ES-I3 (cell line): ENCODE data around the gene IMPDH1.
A peak's percentile ranks its signal among the peaks of the same experiment; 100 is the strongest.

Experiments used
- H3K36me3 ChIP-seq: 2 replicates; pipeline ENCODE4 v1.6.1; 2013; ENCODE audit warnings: mild to moderate bottlenecking, low read length, control low read depth, moderate library complexity; ENCODE audit not compliant: insufficient read depth
- H3K4me1 ChIP-seq: 2 replicates; pipeline ENCODE4 v1.6.1; 2013; ENCODE audit warnings: mild to moderate bottlenecking, control low read depth, low read length; ENCODE audit not compliant: insufficient read depth
- H3K9ac ChIP-seq: 2 replicates; pipeline ENCODE4 v1.6.1; 2013; ENCODE audit warnings: low read depth, mild to moderate bottlenecking, low read length, moderate library complexity
- H3K9me3 ChIP-seq: 2 replicates; pipeline ENCODE4 v1.6.1; 2013; ENCODE audit warnings: mild to moderate bottlenecking, low read length, moderate library complexity; ENCODE audit not compliant: control insufficient read depth, insufficient read depth

The IMPDH1 gene

DNA sequence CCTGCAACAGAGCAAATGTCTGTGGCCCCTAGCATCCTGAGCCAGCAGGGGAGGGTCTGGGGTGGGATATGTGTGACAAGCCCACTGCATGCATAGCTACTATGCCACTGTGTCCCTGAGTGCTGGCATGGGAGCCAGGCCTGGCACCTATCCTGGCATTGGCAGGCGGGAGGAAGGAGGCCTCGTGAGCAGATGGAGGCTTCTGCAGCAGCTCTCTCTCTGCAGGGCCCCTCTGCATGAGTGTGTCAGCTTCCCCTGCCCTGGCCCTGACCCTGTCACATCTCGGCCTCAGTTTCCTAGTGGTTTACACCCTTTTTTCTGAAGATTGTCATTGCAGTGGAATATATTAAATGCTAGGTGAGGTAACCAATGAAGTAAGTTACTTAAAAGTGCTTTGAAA, 13.1 kb upstream of the IMPDH1 start:
- no peak overlapping the region for H3K9ac ChIP-seq

DNA sequence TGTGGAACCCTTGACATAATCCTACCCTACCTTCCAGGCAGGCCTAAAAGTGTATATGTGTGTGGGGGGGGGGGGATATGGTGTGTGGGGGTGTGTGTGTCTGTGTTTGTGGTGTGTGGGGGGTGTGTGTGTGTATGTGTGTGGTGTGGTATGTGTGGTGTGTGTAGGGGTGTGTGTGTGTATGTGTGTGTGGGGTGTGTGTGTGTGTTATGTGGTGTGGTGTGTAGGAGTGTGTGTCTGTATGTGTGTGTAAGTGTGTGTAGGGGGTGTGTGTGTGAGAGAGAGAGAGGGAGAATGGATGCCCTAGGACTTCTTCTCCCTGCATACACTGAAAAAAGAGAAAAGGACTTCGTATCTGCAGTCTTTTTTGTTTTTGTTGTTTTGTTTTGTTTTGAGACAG, 12.3 kb upstream of the IMPDH1 start:
- no peaks in the 10 kb centered on the region for H3K36me3 ChIP-seq
- no peak overlapping the region for H3K9ac ChIP-seq
- H3K9me3 ChIP-seq = no peaks in the 10 kb centered on the region
- H3K4me1 ChIP-seq = no peaks in the 10 kb centered on the region

More for the DNA sequence above, 13.1 kb upstream of the IMPDH1 start:
- H3K36me3 ChIP-seq = no peaks in the 10 kb centered on the region
- no peaks in the 10 kb centered on the region for H3K4me1 ChIP-seq
- no peaks in the 10 kb centered on the region for H3K9me3 ChIP-seq

DNA sequence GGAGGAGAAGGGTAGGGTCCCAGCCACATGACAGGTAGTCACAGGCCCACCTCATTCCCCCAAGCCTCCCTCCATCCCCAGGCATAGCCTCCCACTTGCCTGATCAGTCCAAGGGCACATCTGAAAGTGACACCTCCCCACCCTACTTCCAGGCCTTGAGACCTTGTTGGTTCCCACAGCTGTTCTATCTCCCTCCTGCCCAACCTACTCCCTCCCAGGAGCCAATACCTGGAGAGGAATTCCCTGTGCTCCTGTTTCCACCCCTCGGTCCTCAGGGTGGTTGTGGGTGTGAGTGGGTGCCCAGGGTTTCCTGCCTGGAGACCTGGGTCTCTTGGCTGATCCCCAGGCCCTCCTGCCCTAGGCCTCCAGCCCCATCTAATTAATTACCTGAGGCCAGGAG, 11.6 kb upstream of the IMPDH1 start:
- H3K9ac ChIP-seq = no peak overlapping the region
- no peaks in the 10 kb centered on the region for H3K4me1 ChIP-seq
- H3K9me3 ChIP-seq = no peaks in the 10 kb centered on the region
- H3K36me3 ChIP-seq = no peaks in the 10 kb centered on the region

DNA sequence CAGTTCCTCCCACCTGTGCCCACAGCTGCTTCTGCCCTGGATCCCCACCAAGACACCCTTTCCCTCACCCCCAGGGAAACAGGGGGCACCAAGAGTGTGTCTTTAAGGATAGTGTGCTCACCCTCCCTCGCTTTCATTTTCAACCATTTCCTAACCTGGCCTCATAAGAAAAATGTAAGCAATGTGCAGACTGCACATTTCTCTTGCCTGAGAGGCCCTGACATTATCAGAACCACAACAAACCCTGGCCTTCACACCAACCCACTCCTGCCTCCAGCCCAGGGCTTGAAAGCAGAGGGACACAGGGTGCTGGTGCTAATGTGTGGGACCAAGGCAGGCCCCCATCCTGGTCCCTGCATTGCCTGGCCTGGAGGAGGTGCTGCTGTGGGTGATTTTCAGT, 11.0 kb upstream of the IMPDH1 start:
- H3K4me1 ChIP-seq = no peaks in the 10 kb centered on the region
- no peaks in the 10 kb centered on the region for H3K9me3 ChIP-seq
- no peaks in the 10 kb centered on the region for H3K36me3 ChIP-seq
- H3K9ac ChIP-seq = no peak overlapping the region

DNA sequence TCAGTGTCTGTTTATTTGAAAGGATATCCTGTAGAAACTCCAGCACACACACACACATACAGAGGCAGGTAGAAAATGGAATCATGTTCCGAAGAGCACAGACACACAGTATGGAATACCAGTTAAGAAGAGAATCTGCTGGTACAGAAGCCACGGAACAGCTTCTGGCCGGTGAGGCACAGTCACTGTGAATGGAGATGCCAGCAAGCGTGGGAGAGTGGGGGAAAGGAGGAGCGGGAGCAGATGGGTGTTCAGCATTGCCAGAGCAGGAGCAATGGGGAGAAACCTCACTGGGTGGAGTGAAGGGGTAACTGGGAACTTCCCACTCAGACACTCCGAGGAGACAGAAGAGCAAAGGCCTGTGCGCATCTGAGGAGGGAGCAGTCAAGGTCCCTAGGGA, 9.5 kb upstream of the IMPDH1 start:
- Histone ChIP-seq H3K9me3 (no peaks in the 10 kb centered on the region), H3K9ac (no peak overlapping the region), H3K36me3 (no peaks in the 10 kb centered on the region), H3K4me1 (no peaks in the 10 kb centered on the region)

DNA sequence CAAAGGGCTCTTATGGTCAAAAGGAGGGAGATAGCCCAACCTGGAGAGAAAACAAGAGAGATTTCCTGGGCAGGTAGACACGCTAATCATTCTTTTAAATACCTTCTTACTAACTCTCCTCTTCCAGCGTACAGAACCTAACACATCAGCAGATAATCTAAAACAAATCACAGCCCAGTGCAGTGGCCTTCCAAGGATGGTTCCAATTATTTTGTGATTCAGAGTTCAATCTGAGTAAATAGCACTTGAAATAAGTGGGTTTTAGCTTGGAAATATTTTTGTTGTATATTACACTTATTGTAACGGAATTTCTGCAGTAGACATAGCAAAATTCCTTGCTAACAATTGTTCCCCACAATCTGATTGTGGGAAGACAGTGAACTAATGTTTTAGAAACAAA, 7.3 kb upstream of the IMPDH1 start:
- no peaks in the 10 kb centered on the region for H3K9me3 ChIP-seq
- H3K4me1 ChIP-seq = no peaks in the 10 kb centered on the region
- no peaks in the 10 kb centered on the region for H3K36me3 ChIP-seq
- no peak overlapping the region for H3K9ac ChIP-seq

DNA sequence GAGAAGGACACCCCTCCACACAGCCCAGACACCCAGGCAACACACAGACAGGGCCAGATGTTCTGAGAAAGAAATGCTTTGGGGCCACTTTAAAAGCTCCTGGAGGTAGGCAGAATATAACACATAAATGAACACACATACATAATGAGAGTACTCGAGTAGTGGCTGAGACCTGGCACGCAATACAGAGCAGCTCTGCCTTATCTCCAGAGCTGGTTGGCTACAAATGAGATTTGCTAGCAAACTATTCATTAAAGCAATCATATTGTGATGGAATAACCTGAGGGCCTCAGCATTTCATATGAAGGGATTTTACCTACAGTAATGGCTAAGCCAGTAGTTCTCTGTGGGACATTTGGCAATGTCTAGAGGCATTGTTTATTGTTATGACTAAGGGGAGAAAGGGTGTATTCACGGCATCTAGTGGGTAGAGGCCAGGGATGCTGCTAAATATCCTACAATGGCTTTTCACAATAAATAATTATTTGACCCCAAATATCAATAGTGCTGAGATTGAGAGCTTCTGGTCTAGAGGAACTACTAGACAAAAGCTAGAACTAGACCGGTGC, 5.5 kb upstream of the IMPDH1 start:
- no peaks in the 10 kb centered on the region for H3K4me1 ChIP-seq
- H3K36me3 ChIP-seq = no peaks in the 10 kb centered on the region
- H3K9me3 ChIP-seq = no peaks in the 10 kb centered on the region
- H3K9ac ChIP-seq = no peak overlapping the region

DNA sequence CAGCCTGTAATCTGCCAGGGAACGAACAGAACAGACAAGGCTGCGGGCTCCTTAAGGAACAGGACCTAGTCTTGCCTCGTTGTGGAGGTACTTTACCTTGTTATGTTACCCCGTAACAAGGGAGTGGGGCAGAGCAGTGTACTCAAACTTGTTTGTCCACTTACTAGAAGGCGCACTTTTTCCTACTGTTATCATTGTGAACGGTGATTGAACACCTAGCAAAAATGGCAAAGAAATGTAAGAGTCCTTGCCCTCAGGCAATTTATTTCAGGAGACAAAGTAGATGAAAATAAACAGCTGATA, 620 bp upstream of the IMPDH1 start:
- Histone ChIP-seq H3K9me3 (no peaks in the 10 kb centered on the region), H3K9ac (peak overlapping the region; percentile 56; the same call in 1 of the 2 replicates), H3K36me3 (no peaks in the 10 kb centered on the region), H3K4me1 (peaks cover 10% of the 10 kb centered on the region; the same call in 1 of the 2 replicates)

DNA sequence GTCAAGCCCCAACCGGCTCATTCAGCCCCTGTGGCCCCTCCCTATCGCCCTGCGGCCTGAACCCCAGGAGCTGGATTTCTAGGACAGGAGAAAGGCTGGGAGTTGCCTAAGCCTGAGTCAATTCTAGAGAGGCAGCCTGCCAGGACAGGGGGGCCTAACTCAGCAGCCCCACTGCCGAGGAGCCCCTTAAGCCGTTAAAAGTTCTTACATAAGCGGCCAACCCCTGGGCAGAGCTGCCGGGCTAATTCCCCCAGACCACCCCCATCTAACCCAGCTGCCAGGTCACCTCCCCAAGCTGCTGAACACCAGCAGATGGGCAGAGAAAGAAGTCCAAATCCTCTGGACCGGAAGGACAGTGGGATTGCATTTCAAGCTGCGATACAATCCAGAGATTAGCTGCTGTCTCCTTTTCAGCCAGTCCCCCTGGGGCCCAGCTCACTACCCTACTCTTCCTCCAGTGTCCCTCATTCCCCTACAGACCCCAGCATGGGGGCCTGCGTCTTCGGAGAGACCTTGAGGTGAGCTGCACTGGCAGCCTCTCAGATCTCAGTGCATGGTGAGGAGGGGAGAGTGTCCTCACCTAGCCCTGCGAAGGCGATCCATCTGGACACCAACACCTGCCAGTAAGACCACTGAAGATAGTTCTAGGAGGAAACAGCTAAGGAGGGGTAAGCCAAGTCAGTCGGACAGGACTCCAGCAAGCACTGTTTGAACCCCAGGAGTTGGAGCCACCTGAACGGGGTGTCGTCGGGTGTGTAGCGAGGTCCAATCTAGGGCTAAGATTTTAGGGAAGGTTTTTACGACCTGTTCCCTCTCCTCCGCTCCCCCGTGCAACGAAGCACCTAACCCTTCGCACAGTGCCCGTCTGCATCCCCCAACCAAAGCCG, 830 bp downstream of the IMPDH1 start:
- H3K4me1 ChIP-seq = peaks cover 21% of the 10 kb centered on the region; the same call in 1 of the 2 replicates
- no peaks in the 10 kb centered on the region for H3K9me3 ChIP-seq
- peak overlapping the region; percentile 56; the same call in 1 of the 2 replicates for H3K9ac ChIP-seq

DNA sequence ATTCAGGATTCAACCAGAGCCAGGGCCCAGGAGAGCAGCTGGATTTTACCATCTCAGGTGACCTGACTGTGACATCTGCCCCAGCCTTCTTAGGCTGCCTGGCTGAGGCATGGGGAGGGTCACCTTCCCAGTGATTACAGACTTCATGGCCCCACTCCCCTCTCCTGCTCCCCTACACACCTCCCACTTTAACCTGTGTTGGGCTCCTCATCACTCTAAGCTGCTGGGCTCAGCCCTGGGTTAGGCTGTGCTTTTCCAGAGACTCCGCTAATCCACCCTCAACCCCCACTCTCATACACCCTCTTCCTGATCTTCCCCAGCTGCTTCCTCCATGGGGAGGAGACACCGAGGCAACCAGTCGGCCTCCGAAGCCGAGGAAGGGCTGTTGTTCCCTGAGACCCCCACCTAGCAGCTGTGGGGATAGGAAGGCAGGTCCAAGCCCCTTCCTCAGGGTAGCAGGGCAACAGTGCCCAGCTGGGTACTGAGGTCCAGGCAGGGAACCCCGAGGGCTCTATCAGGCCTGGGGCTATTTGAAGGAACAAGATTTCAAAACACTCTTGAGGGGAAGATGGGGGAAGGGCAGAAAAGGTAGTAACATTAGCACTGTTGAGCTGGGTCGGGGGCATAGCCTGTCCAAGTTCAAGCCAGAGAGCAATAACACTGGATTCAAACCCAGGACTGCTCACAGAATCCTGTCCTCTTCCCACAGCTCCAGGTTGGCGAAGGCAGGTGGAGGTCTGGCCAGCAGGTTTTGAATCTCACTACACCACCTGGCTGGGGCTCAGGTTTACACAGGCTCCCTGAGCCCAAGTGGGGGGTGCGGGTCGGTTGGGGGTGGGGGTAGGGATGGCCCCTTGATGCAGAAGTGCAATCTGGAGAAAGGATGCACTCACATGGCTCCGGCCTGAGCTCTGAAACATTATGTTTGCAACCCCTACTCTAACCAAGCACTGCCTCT, 1.8 kb downstream of the IMPDH1 start:
- H3K36me3 ChIP-seq = no peaks in the 10 kb centered on the region
- no peak overlapping the region for H3K9ac ChIP-seq
- H3K4me1 ChIP-seq = peaks cover 23% of the 10 kb centered on the region; the same call in 1 of the 2 replicates
- no peaks in the 10 kb centered on the region for H3K9me3 ChIP-seq

More for the DNA sequence above, 830 bp downstream of the IMPDH1 start:
- no peaks in the 10 kb centered on the region for H3K36me3 ChIP-seq

DNA sequence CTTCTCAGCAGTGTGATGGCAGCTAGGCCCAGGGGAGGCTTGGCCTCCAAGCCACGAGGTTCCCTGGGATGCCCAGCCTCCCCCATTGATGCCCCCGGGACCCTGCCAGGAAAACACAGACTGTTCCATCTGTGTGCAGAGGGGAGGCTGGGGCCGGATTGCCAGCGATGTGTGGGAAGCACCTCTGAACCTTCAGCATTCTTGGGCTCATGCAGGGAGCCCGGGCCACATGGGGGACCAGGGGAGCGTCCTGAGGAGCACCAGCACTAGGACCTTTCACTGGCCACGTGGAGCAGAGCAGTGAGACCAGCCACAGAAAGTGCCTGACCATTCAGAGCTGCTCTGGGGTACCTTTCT, 2.6 kb downstream of the IMPDH1 start:
- peaks cover 23% of the 10 kb centered on the region; the same call in 1 of the 2 replicates for H3K4me1 ChIP-seq
- H3K9me3 ChIP-seq = no peaks in the 10 kb centered on the region
- no peaks in the 10 kb centered on the region for H3K36me3 ChIP-seq
- no peak overlapping the region for H3K9ac ChIP-seq

DNA sequence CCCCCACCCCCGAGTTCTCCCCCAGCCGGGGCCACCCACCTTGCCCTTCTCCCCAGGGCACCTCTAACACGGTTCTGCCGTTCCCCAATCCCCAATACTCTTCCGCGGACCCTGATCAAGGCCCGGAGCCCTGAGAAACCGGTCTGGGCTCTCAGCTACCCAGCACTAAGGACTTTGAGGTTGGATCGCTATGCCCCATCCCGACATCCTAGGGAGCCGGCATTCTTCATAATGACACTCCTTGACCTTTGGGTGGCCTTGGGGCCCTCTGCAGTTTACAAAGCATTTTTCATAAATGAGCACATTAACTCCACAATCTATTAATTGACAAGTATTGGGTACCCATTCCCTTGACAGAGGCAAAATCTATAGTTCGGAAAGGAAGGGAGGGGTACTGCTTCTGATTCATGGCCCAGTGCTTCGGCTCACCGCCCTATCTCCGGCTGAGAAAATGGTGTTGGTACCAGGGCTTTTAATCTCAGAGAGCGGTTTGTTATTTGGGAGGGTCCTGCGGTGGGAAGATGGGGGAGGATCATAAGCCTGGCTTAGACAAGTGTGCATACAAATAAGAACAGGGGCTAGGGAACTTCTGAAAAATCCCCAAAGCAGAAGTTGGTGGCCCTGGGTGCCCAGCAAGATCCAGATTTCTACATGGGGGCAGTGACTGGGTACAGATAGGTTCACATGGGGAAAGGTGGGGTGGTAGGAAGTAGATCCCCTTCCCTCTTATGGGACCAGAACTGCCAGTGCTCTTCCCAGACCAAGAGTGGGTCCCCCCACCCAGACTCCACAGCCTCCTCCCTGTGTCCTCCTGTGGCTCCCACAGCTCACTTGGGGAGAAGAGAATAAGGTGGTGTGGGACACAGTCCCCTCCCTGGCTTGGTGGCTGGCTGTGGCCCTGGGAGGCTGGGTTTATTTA, 3.2 kb downstream of the IMPDH1 start:
- no peak overlapping the region for H3K9ac ChIP-seq
- H3K9me3 ChIP-seq = no peaks in the 10 kb centered on the region
- peaks cover 23% of the 10 kb centered on the region; the same call in 1 of the 2 replicates for H3K4me1 ChIP-seq
- H3K36me3 ChIP-seq = no peaks in the 10 kb centered on the region

DNA sequence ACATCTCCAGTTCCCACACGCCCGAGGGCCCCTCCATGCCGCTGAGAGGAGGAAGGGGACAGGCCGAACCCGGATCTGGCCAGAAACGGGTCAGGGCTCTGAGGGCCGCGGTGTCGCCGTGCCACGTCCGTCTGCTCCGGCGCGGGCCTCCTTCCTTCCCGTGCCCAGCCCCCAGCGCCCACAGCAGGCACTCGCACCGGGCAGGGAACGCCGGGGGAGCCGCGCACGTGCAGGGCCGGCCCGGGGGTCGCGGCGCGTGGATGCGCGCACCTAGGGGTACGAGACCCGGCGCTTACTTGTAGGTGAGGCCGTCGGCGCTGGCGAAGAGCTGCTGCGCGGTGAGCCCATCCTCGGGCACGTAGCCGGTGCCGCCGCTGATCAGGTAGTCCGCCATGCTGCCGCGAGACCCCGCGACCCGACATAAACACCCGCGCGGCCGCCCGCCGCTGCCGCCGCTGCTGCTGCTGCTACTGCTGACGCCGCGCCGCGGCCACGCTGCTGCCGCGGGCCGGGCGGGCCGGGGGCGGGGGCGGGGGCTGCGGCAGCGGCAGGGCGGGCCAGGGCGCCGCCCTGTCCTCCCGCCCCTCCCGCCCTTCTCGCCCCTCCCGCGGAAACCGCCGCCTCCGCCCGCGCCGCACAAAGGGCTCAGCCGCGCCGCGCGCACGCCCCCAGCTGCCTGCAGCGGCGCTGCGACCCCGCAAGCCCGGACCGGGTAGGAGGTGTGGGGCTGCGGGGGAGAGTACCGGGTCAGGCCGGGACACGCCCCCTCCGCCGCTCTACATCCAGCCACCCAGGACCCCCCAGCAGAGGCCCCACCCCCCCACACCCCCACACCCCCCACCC, 4.1 kb downstream of the IMPDH1 start:
- H3K9me3 ChIP-seq = no peaks in the 10 kb centered on the region
- peak overlapping the region; percentile 57 for H3K9ac ChIP-seq
- no peaks in the 10 kb centered on the region for H3K36me3 ChIP-seq
- peaks cover 23% of the 10 kb centered on the region; the same call in 1 of the 2 replicates for H3K4me1 ChIP-seq
